Gastroesophageal sphincter (tissue), 3 donors: ENCODE results near the gene ELL.

ENCODE experiments used
- CTCF ChIP-seq, 4 experiments: fragments of 200-600 bp in 2 of 4; fragments of 450-650 bp in 2 of 4; sonication (generic) in 1 of 4; IDR thresholded peaks; one replicate each; pipeline ENCODE4 v1.5.1; 2017 to 2019; ENCODE audit warnings: antibody characterized with exemption in 4 of 4, mild to moderate bottlenecking in 2 of 4, moderate library complexity in 2 of 4
- EP300 ChIP-seq: sonication (generic); formaldehyde crosslinking; IDR thresholded peaks from one replicate; pipeline ENCODE4 v1.6.1; 2017; ENCODE audit warnings: antibody characterized with exemption, mild to moderate bottlenecking
- POLR2A ChIP-seq, 2 donors: fragments of 450-650 bp; IDR thresholded peaks; one replicate each; pipeline ENCODE4 v1.6.1; 2017; ENCODE audit warnings: antibody characterized with exemption in 2 of 2, mild to moderate bottlenecking in 2 of 2, moderate library complexity in 1 of 2

GRCh38 chr19:18420930-18421329 is 100.9 kb downstream of the ELL start:
- TF ChIP-seq CTCF (IDR thresholded peaks at IDR 0.05) (no peak), POLR2A (IDR thresholded peaks at IDR 0.05) (no peak), EP300 (no peak)
